GM23338 (cell line): ENCODE data around the gene CHPF. TPM values are rescaled to one million over a fixed set of nuclear protein-coding genes. Genes with fewer than 3 reads are reported as not detected.
A peak's percentile ranks its signal among the peaks of the same experiment; 100 is the strongest.

Experiments
- ATAC-seq: fragments of 200-7000 bp; cut with Tn5 transposase; 3 replicates; pipeline ENCODE4 v1.9.1; 2020
- DNase-seq: peaks from one replicate; pipeline ENCODE4 v3.0.0-alpha.2; 2015; ENCODE audit warnings: low spot score
- H2AFZ ChIP-seq: fragments of 200-600 bp; sonication (generic); 2 replicates; pipeline ENCODE4 v1.8.0; 2016; ENCODE audit warnings: antibody characterized with exemption, mild to moderate bottlenecking, moderate library complexity
- H3F3A ChIP-seq: fragments of 200-600 bp; sonication (generic); replicated peaks from 2 replicates; pipeline ENCODE4 v1.8.0; 2017; ENCODE audit warnings: antibody characterized with exemption, mixed run types, low read depth
- H3K27ac ChIP-seq: fragments of 200-600 bp; sonication (generic); 2 replicates; pipeline ENCODE4 v1.6.1; 2016; ENCODE audit warnings: low read depth
- H3K27me3 ChIP-seq: fragments of 200-600 bp; sonication (generic); 2 replicates; pipeline ENCODE4 v1.8.0; 2016; ENCODE audit warnings: mild to moderate bottlenecking, mixed run types, moderate library complexity; ENCODE audit not compliant: insufficient read depth
- H3K36me3 ChIP-seq: fragments of 200-600 bp; sonication (generic); 2 replicates; pipeline ENCODE4 v1.8.0; 2016; ENCODE audit warnings: mild to moderate bottlenecking; ENCODE audit not compliant: insufficient read depth
- H3K4me1 ChIP-seq: fragments of 200-600 bp; sonication (generic); 2 replicates; pipeline ENCODE4 v1.8.0; 2016; ENCODE audit warnings: mild to moderate bottlenecking, moderate library complexity; ENCODE audit not compliant: insufficient read depth
- H3K4me2 ChIP-seq: fragments of 200-600 bp; sonication (generic); 2 replicates; pipeline ENCODE4 v1.7.1; 2017; ENCODE audit warnings: mixed run types
- H3K4me3 ChIP-seq: fragments of 200-600 bp; sonication (generic); 2 replicates; pipeline ENCODE4 v1.6.1; 2016; ENCODE audit warnings: mixed run types
- H3K79me2 ChIP-seq: fragments of 200-600 bp; sonication (generic); replicated peaks from 2 replicates; pipeline ENCODE4 v1.8.0; 2017; ENCODE audit warnings: mild to moderate bottlenecking; ENCODE audit not compliant: insufficient read depth
- H3K9me2 ChIP-seq: fragments of 200-600 bp; sonication (generic); 2 replicates; pipeline ENCODE4 v1.8.0; 2017; ENCODE audit not compliant: insufficient read depth
- H4K20me1 ChIP-seq: fragments of 200-600 bp; sonication (generic); replicated peaks from 2 replicates; pipeline ENCODE4 v1.8.0; 2017; ENCODE audit warnings: mild to moderate bottlenecking; ENCODE audit not compliant: insufficient read depth
- H3K27ac Mint-ChIP-seq: 2 replicates; pipeline ENCODE4 v1.8.0; 2020; ENCODE audit warnings: inconsistent platforms, mild to moderate bottlenecking, moderate library complexity, mixed read lengths
- H3K27me3 Mint-ChIP-seq: 3 replicates; pipeline ENCODE4 v1.8.0; 2022; ENCODE audit warnings: low read depth, mild to moderate bottlenecking, moderate library complexity, mixed read lengths, inconsistent platforms; ENCODE audit not compliant: insufficient read depth, poor library complexity
- H3K36me3 Mint-ChIP-seq: 3 replicates; pipeline ENCODE4 v1.8.0; 2021; ENCODE audit warnings: low read depth, mild to moderate bottlenecking, inconsistent platforms, moderate library complexity, mixed read lengths
- H3K4me1 Mint-ChIP-seq: 3 replicates; pipeline ENCODE4 v1.8.0; 2020; ENCODE audit warnings: mild to moderate bottlenecking, inconsistent platforms, mixed read lengths
- H3K4me3 Mint-ChIP-seq: 3 replicates; pipeline ENCODE4 v1.8.0; 2021; ENCODE audit warnings: moderate library complexity, mild to moderate bottlenecking, inconsistent platforms, mixed read lengths
- H3K9me3 Mint-ChIP-seq: 3 replicates; pipeline ENCODE4 v1.8.0; 2020; ENCODE audit warnings: moderate library complexity, mild to moderate bottlenecking, inconsistent platforms, mixed read lengths
- JUNB ChIP-seq: IDR thresholded peaks from one replicate; pipeline ENCODE4 v1.6.1; 2016; ENCODE audit warnings: antibody characterized with exemption; ENCODE audit not compliant: unreplicated experiment
- POLR2AphosphoS5 ChIP-seq: IDR thresholded peaks from 2 replicates; pipeline ENCODE4 v1.6.1; 2016; ENCODE audit warnings: antibody characterized with exemption, low read depth
- ZNF114 ChIP-seq: fragments of 250-450 bp; sonication (Bioruptor Pico); IDR thresholded peaks from 2 replicates; pipeline ENCODE4 v1.5.0; 2020; ENCODE audit warnings: mild to moderate bottlenecking, moderate library complexity
- ZNF331 ChIP-seq: fragments of 250-450 bp; sonication (Bioruptor Pico); IDR thresholded peaks from 2 replicates; pipeline ENCODE4 v1.5.0; 2020; ENCODE audit warnings: low read depth, mild to moderate bottlenecking, moderate library complexity
- polyA plus RNA-seq: library from polyadenylated mRNA; unstranded; fragments of >200 nt; fragmentation: Nextera tagmentation; extraction: Ambion mirVana; gene quantifications from 2 replicates; pipeline ENCODE4 v1.2.1, GENCODE V29; 2016
- total RNA-seq: library from RNA; depleted of rRNA; stranded (reverse); fragments of >200 nt; shearing (Covaris generic); gene quantifications from 2 replicates; pipeline ENCODE4 v1.2.3, GENCODE V29; 2014
- TF ChIP-seq, protein P1 (sequence below), 2 experiments: fragments of 200-600 bp in 1 of 2; sonication (generic) in 1 of 2; conservative IDR thresholded peaks; 2 replicates each; pipeline versions ENCODE4 v1.5.1 to v1.6.1; 2016 to 2017; ENCODE audit warnings: antibody characterized with exemption in 2 of 2, low read depth in 2 of 2, mild to moderate bottlenecking in 2 of 2, moderate library complexity in 1 of 2
- TF ChIP-seq, protein P2 (sequence below): fragments of 250-450 bp; sonication (Bioruptor Pico); IDR thresholded peaks from 2 replicates; pipeline ENCODE4 v1.5.0; 2020; ENCODE audit warnings: mild to moderate bottlenecking, moderate library complexity

CHPF gene
- total and polyA plus RNA-seq, 2 experiments from 2014 or later, result 36.5 to 252 TPM

DNA sequence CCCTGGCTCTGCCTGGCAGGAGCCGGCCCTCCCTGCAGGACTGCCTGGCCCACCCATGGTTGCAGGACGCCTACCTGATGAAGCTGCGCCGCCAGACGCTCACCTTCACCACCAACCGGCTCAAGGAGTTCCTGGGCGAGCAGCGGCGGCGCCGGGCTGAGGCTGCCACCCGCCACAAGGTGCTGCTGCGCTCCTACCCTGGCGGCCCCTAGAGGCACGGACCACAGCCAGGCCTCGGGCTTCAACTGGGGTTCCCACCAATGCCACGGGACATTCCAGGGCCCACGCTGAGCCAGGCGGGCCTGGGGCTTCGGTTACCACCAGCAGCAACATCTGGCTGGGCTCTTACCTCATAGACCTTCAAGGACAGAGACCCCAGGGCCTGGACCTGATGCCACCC lies 51.0 kb downstream of the CHPF start:
- Histone ChIP-seq H2AFZ (no peak overlapping the region), H3K9me2 (no peaks in the 10 kb centered on the region), H3K4me1 (peaks cover 19% of the 10 kb centered on the region), H3K79me2 (no peaks in the 10 kb centered on the region), H3F3A (peaks cover 10% of the 10 kb centered on the region), H3K36me3 (no peaks in the 10 kb centered on the region), H3K27me3 (peaks cover 53% of the 10 kb centered on the region), H3K4me3 (no peak overlapping the region), H4K20me1 (no peaks in the 10 kb centered on the region), H3K27ac (no peak overlapping the region), H3K4me2 (no peak overlapping the region)
- DNase-seq (peak; percentile 86), ATAC-seq (peak; percentile 75)
- peaks cover 45% of the 10 kb centered on the region for H3K27me3 Mint-ChIP-seq
- no peak overlapping the region; the same call in 2 of the 3 replicates for H3K4me3 Mint-ChIP-seq
- H3K27ac Mint-ChIP-seq, result no peak overlapping the region
- TF ChIP-seq, protein P1, sequence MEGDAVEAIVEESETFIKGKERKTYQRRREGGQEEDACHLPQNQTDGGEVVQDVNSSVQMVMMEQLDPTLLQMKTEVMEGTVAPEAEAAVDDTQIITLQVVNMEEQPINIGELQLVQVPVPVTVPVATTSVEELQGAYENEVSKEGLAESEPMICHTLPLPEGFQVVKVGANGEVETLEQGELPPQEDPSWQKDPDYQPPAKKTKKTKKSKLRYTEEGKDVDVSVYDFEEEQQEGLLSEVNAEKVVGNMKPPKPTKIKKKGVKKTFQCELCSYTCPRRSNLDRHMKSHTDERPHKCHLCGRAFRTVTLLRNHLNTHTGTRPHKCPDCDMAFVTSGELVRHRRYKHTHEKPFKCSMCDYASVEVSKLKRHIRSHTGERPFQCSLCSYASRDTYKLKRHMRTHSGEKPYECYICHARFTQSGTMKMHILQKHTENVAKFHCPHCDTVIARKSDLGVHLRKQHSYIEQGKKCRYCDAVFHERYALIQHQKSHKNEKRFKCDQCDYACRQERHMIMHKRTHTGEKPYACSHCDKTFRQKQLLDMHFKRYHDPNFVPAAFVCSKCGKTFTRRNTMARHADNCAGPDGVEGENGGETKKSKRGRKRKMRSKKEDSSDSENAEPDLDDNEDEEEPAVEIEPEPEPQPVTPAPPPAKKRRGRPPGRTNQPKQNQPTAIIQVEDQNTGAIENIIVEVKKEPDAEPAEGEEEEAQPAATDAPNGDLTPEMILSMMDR (conservative IDR thresholded peaks at IDR 0.05; ENCODE audit: low read depth in 2 of 2), result peak; percentile 54 to 87; a peak in 3 of 4 replicates
- TF ChIP-seq ZNF331 (CRISPR knock-in tag), result no peak
- no peak for TF ChIP-seq POLR2AphosphoS5
- TF ChIP-seq JUNB, result no peak
- no peak for TF ChIP-seq ZNF114 (CRISPR knock-in tag)
- TF ChIP-seq, protein P2, sequence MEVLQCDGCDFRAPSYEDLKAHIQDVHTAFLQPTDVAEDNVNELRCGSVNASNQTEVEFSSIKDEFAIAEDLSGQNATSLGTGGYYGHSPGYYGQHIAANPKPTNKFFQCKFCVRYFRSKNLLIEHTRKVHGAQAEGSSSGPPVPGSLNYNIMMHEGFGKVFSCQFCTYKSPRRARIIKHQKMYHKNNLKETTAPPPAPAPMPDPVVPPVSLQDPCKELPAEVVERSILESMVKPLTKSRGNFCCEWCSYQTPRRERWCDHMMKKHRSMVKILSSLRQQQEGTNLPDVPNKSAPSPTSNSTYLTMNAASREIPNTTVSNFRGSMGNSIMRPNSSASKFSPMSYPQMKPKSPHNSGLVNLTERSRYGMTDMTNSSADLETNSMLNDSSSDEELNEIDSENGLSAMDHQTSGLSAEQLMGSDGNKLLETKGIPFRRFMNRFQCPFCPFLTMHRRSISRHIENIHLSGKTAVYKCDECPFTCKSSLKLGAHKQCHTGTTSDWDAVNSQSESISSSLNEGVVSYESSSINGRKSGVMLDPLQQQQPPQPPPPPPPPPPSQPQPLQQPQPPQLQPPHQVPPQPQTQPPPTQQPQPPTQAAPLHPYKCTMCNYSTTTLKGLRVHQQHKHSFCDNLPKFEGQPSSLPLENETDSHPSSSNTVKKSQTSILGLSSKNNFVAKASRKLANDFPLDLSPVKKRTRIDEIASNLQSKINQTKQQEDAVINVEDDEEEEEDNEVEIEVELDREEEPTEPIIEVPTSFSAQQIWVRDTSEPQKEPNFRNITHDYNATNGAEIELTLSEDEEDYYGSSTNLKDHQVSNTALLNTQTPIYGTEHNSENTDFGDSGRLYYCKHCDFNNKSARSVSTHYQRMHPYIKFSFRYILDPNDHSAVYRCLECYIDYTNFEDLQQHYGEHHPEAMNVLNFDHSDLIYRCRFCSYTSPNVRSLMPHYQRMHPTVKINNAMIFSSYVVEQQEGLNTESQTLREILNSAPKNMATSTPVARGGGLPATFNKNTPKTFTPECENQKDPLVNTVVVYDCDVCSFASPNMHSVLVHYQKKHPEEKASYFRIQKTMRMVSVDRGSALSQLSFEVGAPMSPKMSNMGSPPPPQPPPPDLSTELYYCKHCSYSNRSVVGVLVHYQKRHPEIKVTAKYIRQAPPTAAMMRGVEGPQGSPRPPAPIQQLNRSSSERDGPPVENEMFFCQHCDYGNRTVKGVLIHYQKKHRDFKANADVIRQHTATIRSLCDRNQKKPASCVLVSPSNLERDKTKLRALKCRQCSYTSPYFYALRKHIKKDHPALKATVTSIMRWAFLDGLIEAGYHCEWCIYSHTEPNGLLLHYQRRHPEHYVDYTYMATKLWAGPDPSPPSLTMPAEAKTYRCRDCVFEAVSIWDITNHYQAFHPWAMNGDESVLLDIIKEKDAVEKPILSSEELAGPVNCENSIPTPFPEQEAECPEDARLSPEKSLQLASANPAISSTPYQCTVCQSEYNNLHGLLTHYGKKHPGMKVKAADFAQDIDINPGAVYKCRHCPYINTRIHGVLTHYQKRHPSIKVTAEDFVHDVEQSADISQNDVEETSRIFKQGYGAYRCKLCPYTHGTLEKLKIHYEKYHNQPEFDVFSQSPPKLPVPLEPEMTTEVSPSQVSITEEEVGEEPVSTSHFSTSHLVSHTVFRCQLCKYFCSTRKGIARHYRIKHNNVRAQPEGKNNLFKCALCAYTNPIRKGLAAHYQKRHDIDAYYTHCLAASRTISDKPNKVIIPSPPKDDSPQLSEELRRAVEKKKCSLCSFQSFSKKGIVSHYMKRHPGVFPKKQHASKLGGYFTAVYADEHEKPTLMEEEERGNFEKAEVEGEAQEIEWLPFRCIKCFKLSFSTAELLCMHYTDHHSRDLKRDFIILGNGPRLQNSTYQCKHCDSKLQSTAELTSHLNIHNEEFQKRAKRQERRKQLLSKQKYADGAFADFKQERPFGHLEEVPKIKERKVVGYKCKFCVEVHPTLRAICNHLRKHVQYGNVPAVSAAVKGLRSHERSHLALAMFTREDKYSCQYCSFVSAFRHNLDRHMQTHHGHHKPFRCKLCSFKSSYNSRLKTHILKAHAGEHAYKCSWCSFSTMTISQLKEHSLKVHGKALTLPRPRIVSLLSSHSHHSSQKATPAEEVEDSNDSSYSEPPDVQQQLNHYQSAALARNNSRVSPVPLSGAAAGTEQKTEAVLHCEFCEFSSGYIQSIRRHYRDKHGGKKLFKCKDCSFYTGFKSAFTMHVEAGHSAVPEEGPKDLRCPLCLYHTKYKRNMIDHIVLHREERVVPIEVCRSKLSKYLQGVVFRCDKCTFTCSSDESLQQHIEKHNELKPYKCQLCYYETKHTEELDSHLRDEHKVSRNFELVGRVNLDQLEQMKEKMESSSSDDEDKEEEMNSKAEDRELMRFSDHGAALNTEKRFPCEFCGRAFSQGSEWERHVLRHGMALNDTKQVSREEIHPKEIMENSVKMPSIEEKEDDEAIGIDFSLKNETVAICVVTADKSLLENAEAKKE, result no peak
- peaks cover 32% of the 10 kb centered on the region for H3K4me1 Mint-ChIP-seq
- H3K9me3 Mint-ChIP-seq, result no peaks in the 10 kb centered on the region; the same call in 2 of the 3 replicates
- no peaks in the 10 kb centered on the region; the same call in 2 of the 3 replicates for H3K36me3 Mint-ChIP-seq
